GM12864 (cell line): ENCODE results near the gene OR4C45.

Source experiments
- DNase-seq: peaks from one replicate; pipeline ENCODE4 v3.0.0-alpha.2; 2011; ENCODE audit warnings: low read depth
- H3K4me3 ChIP-seq: 2 replicates; pipeline ENCODE4 v1.5.1; 2011; ENCODE audit warnings: mild to moderate bottlenecking, low read depth, low read length, control low read depth
- CTCF ChIP-seq: IDR thresholded peaks from 2 replicates; pipeline ENCODE4 v1.5.1; 2011; ENCODE audit warnings: low read depth, mild to moderate bottlenecking, moderate library complexity, low read length, control low read depth, inconsistent platforms; ENCODE audit errors: missing control alignments

OR4C45 gene

GRCh38 chr11:50071584-50072225 lies 39.0 kb downstream of the OR4C45 start:
- no peak for DNase-seq

GRCh38 chr11:50072226-50073112 lies 39.8 kb downstream of the OR4C45 start:
- no peak for TF ChIP-seq CTCF
- DNase-seq: no peak
- H3K4me3 ChIP-seq: no peak overlapping the region

More at GRCh38 chr11:50071584-50072225, 39.0 kb downstream of the OR4C45 start:
- H3K4me3 ChIP-seq: no peak overlapping the region
- no peak for TF ChIP-seq CTCF

GRCh38 chr11:50073113-50074105 lies 40.7 kb downstream of the OR4C45 start:
- H3K4me3 ChIP-seq: no peak overlapping the region
- no peak for TF ChIP-seq CTCF
- no peak for DNase-seq

GRCh38 chr11:50074161-50074560 lies 41.5 kb downstream of the OR4C45 start:
- no peak overlapping the region for H3K4me3 ChIP-seq
- no peak for DNase-seq
- TF ChIP-seq CTCF: no peak

GRCh38 chr11:50075856-50076255 lies 43.2 kb downstream of the OR4C45 start:
- DNase-seq: no peak
- no peak for TF ChIP-seq CTCF
- no peak overlapping the region for H3K4me3 ChIP-seq

GRCh38 chr11:50077526-50077925 lies 44.9 kb downstream of the OR4C45 start:
- DNase-seq: no peak
- no peak overlapping the region for H3K4me3 ChIP-seq
- no peak for TF ChIP-seq CTCF
